WTC11 (cell line): ENCODE measurements around the gene NKAPL. TPM values are rescaled to one million over a fixed set of nuclear protein-coding genes. Genes with fewer than 3 reads are reported as not detected.

Source experiments
- ATAC-seq: fragments of 200-7000 bp; cut with Tn5 transposase; 2 replicates; pipeline ENCODE4 v1.10.0; 2021; ENCODE audit warnings: mild to moderate bottlenecking, moderate library complexity
- CTCF ChIA-PET: fragments of 300-600 bp; sonication (Branson Sonifier 250); formaldehyde crosslinking; loops from one replicate; lab custom pipeline; 2021; ENCODE audit warnings: antibody characterized with exemption; lab: Charles Lee
- POLR2A ChIA-PET: fragments of 350-600 bp; sonication (Branson Sonifier 250); formaldehyde crosslinking; loops from one replicate; lab custom pipeline; 2021; ENCODE audit warnings: antibody characterized with exemption; lab: Charles Lee
- DNase-seq: peaks from one replicate; pipeline ENCODE4 v3.0.0; 2021; ENCODE audit warnings: low spot score
- H3K27ac Mint-ChIP-seq: 2 replicates; pipeline ENCODE4 v1.8.0; 2021; ENCODE audit warnings: mixed read lengths
- H3K27me3 Mint-ChIP-seq: 2 replicates; pipeline ENCODE4 v1.8.0; 2021; ENCODE audit warnings: low read depth, mild to moderate bottlenecking, moderate library complexity, mixed read lengths
- H3K36me3 Mint-ChIP-seq: 2 replicates; pipeline ENCODE4 v1.8.0; 2021; ENCODE audit warnings: mixed read lengths
- H3K4me1 Mint-ChIP-seq: 2 replicates; pipeline ENCODE4 v1.8.0; 2022; ENCODE audit warnings: mixed read lengths
- H3K4me3 Mint-ChIP-seq: 2 replicates; pipeline ENCODE4 v1.8.0; 2021; ENCODE audit warnings: mild to moderate bottlenecking, moderate library complexity, mixed read lengths
- H3K9me3 Mint-ChIP-seq: 2 replicates; pipeline ENCODE4 v1.8.0; 2021; ENCODE audit warnings: mixed read lengths
- NR3C1 ChIP-seq: sonication (generic); formaldehyde crosslinking; conservative IDR thresholded peaks from 2 replicates; pipeline ENCODE4 v1.8.1; 2023; ENCODE audit warnings: low read depth, mild to moderate bottlenecking, missing genetic modification reagents
- PRRX2 ChIP-seq: fragments of 250-450 bp; sonication (Bioruptor Pico); IDR thresholded peaks from 2 replicates; pipeline ENCODE4 v1.8.0; 2021; ENCODE audit warnings: mild to moderate bottlenecking
- RORB ChIP-seq: fragments of 250-450 bp; sonication (Bioruptor Pico); IDR thresholded peaks from 2 replicates; pipeline ENCODE4 v1.9.0; 2021; ENCODE audit warnings: mild to moderate bottlenecking
- TEAD4 ChIP-seq: sonication (generic); formaldehyde crosslinking; IDR thresholded peaks from 2 replicates; pipeline ENCODE4 v1.8.0; 2022; ENCODE audit warnings: mild to moderate bottlenecking, missing genetic modification reagents
- ZNF423 ChIP-seq: fragments of 250-450 bp; sonication (Bioruptor Pico); IDR thresholded peaks from 2 replicates; pipeline ENCODE4 v2.1.2; 2022; ENCODE audit warnings: mild to moderate bottlenecking, moderate library complexity
- total RNA-seq: library from RNA; stranded (reverse); gene quantifications from 3 replicates; pipeline ENCODE4 v1.2.3, GENCODE V29; 2021
- TF ChIP-seq, protein P1 (sequence below): sonication (generic); formaldehyde crosslinking; IDR thresholded peaks from 2 replicates; pipeline ENCODE4 v1.8.1; 2023; ENCODE audit warnings: mild to moderate bottlenecking, missing genetic modification reagents, moderate library complexity
- TF ChIP-seq, protein P2 (sequence below): sonication (generic); formaldehyde crosslinking; IDR thresholded peaks from 2 replicates; pipeline ENCODE4 v1.8.0; 2022; ENCODE audit warnings: missing genetic modification reagents
- TF ChIP-seq, protein P3 (sequence below): sonication (generic); formaldehyde crosslinking; IDR thresholded peaks from 2 replicates; pipeline ENCODE4 v1.8.1; 2023; ENCODE audit warnings: mild to moderate bottlenecking, missing genetic modification reagents, borderline replicate concordance
- TF ChIP-seq, protein P4 (sequence below): sonication (generic); formaldehyde crosslinking; IDR thresholded peaks from 2 replicates; pipeline ENCODE4 v1.8.0; 2023; ENCODE audit warnings: missing genetic modification reagents
- TF ChIP-seq, protein P5 (sequence below): fragments of 250-450 bp; sonication (Bioruptor Pico); IDR thresholded peaks from 2 replicates; pipeline ENCODE4 v1.9.0; 2021; ENCODE audit warnings: mild to moderate bottlenecking, borderline replicate concordance
- TF ChIP-seq, protein P6 (sequence below): fragments of 250-450 bp; sonication (Bioruptor Pico); IDR thresholded peaks from 2 replicates; pipeline ENCODE4 v2.1.2; 2022; ENCODE audit warnings: mild to moderate bottlenecking, moderate library complexity
- TF ChIP-seq, protein P7 (sequence below): sonication (generic); formaldehyde crosslinking; IDR thresholded peaks from 2 replicates; pipeline ENCODE4 v1.8.1; 2023; ENCODE audit warnings: mild to moderate bottlenecking, missing genetic modification reagents

NKAPL gene
- total RNA-seq, 1 experiment from 2014 or later, result 0.26 TPM

DNA sequence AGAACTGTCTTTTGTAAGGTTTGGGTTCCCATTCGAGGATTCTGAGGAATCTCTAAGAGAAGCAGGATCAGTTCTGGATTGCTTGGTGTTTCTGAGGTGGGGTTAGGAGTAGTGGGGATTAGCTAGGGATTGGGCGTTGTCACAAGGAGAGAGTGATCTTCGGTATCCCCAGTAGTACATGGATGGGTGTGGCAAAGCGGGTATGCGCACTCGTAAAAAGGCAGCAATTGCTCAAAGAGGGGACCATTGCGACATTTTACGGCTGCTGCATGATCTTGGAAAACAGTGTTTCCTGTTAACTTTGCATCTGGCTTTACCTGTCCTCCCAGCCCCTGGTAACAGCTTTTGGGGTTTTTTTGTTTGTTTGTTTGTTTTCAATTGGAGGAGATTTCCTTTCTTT lies 43.7 kb upstream of the NKAPL start:
- ChIA-PET CTCF (no interaction called here), POLR2A (interaction anchor here (0.5 kb wide), 1 partner anchor 85 kb away, joined by 4 read pairs; no protein-coding TSS in a partner anchor)
- H3K4me3 Mint-ChIP-seq, result peak overlapping the region; percentile 29
- ATAC-seq, result peak; percentile 24
- H3K27me3 Mint-ChIP-seq, result peaks cover 95% of the 10 kb centered on the region
- H3K4me1 Mint-ChIP-seq, result peaks cover 39% of the 10 kb centered on the region
- H3K36me3 Mint-ChIP-seq, result no peaks in the 10 kb centered on the region
- H3K9me3 Mint-ChIP-seq, result no peaks in the 10 kb centered on the region
- no peak overlapping the region for H3K27ac Mint-ChIP-seq
- TF ChIP-seq NR3C1 (CRISPR knock-in tag), result no peak
- TF ChIP-seq, protein P1, sequence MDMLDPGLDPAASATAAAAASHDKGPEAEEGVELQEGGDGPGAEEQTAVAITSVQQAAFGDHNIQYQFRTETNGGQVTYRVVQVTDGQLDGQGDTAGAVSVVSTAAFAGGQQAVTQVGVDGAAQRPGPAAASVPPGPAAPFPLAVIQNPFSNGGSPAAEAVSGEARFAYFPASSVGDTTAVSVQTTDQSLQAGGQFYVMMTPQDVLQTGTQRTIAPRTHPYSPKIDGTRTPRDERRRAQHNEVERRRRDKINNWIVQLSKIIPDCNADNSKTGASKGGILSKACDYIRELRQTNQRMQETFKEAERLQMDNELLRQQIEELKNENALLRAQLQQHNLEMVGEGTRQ (CRISPR knock-in tag), result no peak
- no peak for TF ChIP-seq ZNF423 (CRISPR knock-in tag)
- TF ChIP-seq, protein P2, sequence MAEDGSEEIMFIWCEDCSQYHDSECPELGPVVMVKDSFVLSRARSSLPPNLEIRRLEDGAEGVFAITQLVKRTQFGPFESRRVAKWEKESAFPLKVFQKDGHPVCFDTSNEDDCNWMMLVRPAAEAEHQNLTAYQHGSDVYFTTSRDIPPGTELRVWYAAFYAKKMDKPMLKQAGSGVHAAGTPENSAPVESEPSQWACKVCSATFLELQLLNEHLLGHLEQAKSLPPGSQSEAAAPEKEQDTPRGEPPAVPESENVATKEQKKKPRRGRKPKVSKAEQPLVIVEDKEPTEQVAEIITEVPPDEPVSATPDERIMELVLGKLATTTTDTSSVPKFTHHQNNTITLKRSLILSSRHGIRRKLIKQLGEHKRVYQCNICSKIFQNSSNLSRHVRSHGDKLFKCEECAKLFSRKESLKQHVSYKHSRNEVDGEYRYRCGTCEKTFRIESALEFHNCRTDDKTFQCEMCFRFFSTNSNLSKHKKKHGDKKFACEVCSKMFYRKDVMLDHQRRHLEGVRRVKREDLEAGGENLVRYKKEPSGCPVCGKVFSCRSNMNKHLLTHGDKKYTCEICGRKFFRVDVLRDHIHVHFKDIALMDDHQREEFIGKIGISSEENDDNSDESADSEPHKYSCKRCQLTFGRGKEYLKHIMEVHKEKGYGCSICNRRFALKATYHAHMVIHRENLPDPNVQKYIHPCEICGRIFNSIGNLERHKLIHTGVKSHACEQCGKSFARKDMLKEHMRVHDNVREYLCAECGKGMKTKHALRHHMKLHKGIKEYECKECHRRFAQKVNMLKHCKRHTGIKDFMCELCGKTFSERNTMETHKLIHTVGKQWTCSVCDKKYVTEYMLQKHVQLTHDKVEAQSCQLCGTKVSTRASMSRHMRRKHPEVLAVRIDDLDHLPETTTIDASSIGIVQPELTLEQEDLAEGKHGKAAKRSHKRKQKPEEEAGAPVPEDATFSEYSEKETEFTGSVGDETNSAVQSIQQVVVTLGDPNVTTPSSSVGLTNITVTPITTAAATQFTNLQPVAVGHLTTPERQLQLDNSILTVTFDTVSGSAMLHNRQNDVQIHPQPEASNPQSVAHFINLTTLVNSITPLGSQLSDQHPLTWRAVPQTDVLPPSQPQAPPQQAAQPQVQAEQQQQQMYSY, result no peak
- no peak for TF ChIP-seq PRRX2 (CRISPR knock-in tag)
- no peak for TF ChIP-seq RORB
- TF ChIP-seq TEAD4 (CRISPR knock-in tag), result no peak
- TF ChIP-seq, protein P3, sequence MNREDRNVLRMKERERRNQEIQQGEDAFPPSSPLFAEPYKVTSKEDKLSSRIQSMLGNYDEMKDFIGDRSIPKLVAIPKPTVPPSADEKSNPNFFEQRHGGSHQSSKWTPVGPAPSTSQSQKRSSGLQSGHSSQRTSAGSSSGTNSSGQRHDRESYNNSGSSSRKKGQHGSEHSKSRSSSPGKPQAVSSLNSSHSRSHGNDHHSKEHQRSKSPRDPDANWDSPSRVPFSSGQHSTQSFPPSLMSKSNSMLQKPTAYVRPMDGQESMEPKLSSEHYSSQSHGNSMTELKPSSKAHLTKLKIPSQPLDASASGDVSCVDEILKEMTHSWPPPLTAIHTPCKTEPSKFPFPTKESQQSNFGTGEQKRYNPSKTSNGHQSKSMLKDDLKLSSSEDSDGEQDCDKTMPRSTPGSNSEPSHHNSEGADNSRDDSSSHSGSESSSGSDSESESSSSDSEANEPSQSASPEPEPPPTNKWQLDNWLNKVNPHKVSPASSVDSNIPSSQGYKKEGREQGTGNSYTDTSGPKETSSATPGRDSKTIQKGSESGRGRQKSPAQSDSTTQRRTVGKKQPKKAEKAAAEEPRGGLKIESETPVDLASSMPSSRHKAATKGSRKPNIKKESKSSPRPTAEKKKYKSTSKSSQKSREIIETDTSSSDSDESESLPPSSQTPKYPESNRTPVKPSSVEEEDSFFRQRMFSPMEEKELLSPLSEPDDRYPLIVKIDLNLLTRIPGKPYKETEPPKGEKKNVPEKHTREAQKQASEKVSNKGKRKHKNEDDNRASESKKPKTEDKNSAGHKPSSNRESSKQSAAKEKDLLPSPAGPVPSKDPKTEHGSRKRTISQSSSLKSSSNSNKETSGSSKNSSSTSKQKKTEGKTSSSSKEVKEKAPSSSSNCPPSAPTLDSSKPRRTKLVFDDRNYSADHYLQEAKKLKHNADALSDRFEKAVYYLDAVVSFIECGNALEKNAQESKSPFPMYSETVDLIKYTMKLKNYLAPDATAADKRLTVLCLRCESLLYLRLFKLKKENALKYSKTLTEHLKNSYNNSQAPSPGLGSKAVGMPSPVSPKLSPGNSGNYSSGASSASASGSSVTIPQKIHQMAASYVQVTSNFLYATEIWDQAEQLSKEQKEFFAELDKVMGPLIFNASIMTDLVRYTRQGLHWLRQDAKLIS, result no peak
- TF ChIP-seq, protein P4, sequence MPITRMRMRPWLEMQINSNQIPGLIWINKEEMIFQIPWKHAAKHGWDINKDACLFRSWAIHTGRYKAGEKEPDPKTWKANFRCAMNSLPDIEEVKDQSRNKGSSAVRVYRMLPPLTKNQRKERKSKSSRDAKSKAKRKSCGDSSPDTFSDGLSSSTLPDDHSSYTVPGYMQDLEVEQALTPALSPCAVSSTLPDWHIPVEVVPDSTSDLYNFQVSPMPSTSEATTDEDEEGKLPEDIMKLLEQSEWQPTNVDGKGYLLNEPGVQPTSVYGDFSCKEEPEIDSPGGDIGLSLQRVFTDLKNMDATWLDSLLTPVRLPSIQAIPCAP, result no peak
- TF ChIP-seq, protein P5, sequence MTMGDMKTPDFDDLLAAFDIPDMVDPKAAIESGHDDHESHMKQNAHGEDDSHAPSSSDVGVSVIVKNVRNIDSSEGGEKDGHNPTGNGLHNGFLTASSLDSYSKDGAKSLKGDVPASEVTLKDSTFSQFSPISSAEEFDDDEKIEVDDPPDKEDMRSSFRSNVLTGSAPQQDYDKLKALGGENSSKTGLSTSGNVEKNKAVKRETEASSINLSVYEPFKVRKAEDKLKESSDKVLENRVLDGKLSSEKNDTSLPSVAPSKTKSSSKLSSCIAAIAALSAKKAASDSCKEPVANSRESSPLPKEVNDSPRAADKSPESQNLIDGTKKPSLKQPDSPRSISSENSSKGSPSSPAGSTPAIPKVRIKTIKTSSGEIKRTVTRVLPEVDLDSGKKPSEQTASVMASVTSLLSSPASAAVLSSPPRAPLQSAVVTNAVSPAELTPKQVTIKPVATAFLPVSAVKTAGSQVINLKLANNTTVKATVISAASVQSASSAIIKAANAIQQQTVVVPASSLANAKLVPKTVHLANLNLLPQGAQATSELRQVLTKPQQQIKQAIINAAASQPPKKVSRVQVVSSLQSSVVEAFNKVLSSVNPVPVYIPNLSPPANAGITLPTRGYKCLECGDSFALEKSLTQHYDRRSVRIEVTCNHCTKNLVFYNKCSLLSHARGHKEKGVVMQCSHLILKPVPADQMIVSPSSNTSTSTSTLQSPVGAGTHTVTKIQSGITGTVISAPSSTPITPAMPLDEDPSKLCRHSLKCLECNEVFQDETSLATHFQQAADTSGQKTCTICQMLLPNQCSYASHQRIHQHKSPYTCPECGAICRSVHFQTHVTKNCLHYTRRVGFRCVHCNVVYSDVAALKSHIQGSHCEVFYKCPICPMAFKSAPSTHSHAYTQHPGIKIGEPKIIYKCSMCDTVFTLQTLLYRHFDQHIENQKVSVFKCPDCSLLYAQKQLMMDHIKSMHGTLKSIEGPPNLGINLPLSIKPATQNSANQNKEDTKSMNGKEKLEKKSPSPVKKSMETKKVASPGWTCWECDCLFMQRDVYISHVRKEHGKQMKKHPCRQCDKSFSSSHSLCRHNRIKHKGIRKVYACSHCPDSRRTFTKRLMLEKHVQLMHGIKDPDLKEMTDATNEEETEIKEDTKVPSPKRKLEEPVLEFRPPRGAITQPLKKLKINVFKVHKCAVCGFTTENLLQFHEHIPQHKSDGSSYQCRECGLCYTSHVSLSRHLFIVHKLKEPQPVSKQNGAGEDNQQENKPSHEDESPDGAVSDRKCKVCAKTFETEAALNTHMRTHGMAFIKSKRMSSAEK, result no peak
- TF ChIP-seq, protein P6, sequence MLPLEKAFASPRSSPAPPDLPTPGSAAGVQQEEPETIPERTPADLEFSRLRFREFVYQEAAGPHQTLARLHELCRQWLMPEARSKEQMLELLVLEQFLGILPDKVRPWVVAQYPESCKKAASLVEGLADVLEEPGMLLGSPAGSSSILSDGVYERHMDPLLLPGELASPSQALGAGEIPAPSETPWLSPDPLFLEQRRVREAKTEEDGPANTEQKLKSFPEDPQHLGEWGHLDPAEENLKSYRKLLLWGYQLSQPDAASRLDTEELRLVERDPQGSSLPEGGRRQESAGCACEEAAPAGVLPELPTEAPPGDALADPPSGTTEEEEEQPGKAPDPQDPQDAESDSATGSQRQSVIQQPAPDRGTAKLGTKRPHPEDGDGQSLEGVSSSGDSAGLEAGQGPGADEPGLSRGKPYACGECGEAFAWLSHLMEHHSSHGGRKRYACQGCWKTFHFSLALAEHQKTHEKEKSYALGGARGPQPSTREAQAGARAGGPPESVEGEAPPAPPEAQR (CRISPR knock-in tag), result no peak
- TF ChIP-seq, protein P7, sequence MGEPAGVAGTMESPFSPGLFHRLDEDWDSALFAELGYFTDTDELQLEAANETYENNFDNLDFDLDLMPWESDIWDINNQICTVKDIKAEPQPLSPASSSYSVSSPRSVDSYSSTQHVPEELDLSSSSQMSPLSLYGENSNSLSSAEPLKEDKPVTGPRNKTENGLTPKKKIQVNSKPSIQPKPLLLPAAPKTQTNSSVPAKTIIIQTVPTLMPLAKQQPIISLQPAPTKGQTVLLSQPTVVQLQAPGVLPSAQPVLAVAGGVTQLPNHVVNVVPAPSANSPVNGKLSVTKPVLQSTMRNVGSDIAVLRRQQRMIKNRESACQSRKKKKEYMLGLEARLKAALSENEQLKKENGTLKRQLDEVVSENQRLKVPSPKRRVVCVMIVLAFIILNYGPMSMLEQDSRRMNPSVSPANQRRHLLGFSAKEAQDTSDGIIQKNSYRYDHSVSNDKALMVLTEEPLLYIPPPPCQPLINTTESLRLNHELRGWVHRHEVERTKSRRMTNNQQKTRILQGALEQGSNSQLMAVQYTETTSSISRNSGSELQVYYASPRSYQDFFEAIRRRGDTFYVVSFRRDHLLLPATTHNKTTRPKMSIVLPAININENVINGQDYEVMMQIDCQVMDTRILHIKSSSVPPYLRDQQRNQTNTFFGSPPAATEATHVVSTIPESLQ (CRISPR knock-in tag), result no peak
- DNase-seq, result no peak
